GM19351 (cell line): ENCODE data around the gene AOC1.
A peak's percentile ranks its signal among the peaks of the same experiment; 100 is the strongest.
"Not testable (repeated sequence)": the region's sequence is repeated elsewhere in the genome, so short reads cannot be mapped to it uniquely, and the experiment has no call there.

ENCODE experiments used
- ATAC-seq: cut with Tn5 transposase; IDR thresholded peaks from one replicate; pipeline ENCODE4 v1.9.1; 2021; ENCODE audit warnings: mild to moderate bottlenecking, moderate library complexity; ENCODE audit not compliant: unreplicated experiment

The AOC1 gene

DNA sequence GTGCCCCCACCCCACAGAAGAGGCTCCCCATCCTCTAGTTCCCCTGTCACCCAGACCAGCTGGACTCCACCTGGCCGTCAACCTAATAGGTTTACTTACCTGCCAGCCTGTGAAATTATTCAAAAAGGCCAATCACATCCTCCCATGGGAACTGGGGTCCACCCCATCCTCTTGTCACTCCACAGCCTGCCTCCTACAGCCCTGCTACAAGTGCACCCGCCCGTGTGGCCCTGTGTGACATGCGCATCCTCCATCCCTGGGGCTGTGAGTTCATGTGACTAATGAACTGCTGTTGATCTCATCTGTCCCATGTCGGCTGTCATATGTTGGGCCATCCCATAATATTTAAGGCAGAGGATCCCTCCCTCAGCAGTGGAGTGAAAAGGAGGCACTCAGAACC, 39.4 kb downstream of the AOC1 start:
- no peak for ATAC-seq

GRCh38 chr7:150895809-150896208, 43.5 kb downstream of the AOC1 start:
- ATAC-seq: no peak

DNA sequence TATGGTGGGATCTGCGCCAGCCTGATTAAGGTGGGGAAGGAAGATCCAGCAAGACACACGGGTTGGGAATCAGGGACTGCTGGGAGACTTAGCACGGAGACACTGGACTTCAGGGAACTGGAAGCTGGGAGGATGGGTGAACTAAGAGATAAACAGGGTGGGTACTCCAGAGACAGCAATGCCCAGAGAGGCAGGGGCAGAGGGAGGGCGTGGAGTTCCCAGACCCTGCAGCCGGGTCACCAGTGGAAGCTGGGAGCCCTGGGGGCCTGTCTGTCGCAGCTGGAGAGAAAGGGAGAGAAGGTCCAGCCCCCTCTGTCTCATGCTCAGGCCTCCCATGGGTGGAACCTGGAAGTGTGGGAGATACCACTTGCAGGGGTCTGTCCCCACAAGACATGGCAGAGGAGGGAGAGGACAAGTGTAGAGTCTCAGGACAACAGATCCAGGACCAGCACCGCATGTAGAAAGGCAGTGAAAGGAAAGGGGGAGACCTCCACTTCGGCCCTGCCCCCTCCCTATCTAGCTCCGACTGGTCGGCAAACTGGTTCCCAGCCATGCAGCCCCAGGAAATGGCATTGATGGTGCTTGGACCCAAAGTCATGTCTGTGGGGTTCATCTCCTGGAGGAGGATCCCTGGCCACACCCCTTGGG, 44.4 kb downstream of the AOC1 start:
- no peak for ATAC-seq

- ATAC-seq: peak; percentile 74
These were observed 45.5 kb downstream of the AOC1 start for GRCh38 chr7:150897502-150898474.

GRCh38 chr7:150898475-150899011, 46.2 kb downstream of the AOC1 start:
- peak; percentile 63 for ATAC-seq

- ATAC-seq: no peak
These were observed 48.4 kb downstream of the AOC1 start for GRCh38 chr7:150900675-150901074.

DNA sequence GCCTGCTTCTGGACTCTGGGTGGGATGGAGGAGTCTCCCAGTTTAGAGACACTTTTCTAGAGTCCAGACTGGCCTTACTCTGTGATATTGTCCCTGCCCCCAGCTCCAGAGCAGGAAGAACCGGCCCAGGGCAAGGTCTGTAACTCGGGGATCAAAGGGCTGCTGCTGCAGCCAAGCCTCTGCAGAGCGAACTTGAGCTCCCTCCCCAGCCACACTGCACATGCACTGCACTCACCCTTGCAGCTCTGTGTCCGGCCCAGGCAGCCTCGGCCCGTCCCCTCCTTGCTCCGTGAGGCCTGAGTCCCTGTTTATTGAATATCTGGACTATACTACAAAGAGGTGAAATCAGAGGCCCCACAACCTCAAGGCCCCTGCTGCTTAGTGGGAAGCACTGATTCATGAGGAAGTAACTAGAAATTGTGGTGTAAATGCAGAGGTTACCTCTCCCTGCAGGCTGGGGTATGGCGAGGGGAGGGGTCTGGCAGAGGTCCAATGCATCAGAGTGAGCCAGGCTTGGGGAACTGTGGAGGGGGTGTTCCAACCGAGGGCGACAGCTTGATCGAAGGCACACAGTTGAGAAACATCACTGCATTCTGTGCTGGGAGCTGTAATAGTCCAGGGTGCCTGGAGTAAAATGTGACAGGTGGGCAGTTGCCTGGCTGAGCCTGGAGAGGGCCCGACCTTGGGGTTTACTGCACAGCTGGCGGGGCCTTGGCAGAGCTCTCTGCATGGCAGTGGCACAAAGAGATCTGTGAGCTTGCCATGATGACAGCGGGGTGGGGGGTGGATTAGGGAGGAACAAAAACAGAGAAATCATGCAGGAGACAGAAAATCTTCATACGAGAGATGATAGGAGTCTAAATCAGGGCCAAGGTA, 49.1 kb downstream of the AOC1 start:
- no peak for ATAC-seq

DNA sequence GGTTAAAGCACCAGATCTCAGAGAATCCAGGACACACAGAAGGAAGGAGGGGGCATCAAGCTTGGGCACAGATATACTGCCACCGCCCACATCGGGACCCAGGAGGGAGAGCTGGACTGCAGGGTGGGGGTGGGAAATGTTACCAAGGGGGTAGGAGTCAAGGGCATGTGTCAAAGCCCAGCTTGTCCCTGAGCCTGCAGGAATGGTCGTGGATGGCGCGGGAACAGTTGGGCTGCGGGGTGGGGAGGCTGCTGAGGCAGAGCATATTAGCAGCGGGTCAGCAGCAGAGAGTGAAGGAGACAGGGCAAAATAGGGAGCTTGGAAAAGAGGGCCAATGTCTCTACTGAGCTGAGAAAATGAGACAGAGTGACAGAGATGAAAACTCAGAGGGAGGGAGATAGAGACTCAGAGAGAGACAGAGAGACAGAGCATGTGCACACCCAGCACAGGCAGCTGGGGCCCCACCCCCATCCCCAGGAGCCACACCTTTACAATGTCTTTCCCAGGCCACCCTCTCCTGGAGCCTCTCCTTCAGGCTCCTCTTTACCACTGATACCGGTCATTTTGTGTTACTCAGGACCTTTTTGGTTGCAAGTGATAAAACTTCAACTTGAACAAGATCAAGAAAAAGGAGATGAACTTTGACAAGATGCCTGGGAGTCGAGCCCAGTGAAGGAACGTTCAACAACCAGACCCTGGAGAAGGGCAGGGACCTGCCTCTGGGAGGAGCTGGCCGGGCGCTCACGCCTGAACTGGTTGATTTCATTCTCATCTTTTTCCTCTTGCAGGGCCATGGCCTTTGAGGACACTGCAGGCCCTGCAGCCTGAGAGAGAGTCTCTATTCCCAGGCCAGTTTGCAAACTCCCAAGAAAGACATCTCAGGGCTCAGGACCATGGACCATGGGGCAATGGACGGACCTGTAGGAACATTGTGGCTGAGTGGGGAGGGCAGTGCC, 50.0 kb downstream of the AOC1 start:
- no peak for ATAC-seq

GRCh38 chr7:150903606-150904005, 51.3 kb downstream of the AOC1 start:
- no peak for ATAC-seq

DNA sequence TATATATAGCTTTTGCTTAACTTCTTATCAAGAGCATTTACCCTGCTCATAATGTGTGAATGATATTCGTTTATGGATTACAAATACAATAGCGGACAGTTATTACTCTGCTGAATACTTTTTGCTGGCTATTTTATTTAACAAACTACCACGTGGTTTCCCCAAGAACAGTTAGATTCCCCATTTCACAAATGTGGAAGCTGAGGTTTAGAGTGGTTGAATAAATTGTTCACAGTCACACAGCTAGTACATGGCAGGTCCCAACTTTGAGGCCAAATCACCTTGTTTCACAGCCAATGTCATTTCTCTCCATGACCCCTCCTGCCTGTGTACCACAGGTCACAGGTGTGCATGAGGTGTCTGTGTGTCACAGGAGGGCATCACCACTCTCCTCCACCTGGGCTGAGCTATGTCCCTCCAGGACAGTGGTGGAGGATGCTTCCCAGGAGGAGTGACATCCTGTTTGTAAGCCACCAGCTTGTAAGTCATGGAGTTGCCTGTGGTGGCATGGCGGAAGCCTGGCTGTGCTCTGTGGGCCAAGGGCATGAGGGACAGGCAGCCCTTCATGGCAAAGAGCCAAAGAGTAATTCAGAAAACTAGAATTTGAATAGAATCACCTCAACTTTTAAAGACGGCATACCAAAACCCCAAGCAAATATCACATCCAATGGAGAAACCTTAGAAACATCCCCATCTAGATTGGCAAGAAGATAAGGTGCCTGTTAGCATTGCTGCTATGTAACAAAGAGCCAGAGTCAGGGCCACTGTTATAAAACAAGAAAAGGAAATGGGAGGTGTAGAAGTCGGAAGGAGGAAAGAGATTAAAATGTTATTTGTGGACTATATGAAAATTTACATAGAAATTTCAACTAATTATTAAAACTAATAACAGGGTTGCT, 51.9 kb downstream of the AOC1 start:
- ATAC-seq: no peak

GRCh38 chr7:150908173-150908572, 55.9 kb downstream of the AOC1 start:
- no peak for ATAC-seq

GRCh38 chr7:150909200-150909995, 57.1 kb downstream of the AOC1 start:
- ATAC-seq: no peak

DNA sequence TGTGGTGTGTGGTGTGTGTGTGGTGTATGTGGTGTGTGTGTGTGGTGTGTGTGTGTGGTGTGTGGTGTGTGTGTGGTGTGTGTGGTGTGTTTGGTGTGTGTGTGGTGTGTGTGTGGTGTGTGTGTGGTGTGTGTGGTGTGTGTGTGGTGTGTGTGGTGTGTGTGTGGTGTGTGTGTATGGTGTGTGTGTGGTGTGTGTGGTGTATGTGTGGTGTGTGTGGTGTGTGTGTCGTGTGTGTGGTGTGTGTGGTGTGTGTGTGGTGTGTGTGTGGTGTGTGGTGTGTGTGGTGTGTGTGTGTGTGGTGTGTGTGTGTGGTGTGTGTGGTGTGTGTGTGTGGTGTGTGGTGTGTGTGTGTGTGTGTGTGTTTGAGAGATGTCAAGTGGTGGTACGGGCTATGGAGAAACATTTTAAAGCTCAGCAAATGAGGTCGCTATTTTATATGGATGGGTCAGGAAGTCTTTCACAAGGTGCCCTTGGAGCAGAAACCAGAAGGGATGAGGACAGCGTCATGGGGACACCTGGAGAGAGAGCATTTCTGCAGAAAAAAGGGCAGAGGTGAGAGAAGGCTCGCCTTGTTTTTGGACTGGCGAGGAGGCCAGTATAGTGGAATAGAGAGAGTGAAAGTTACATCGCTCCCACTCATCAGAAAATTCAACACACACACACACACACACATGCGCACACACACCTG, 58.1 kb downstream of the AOC1 start:
- not testable (repeated sequence) for ATAC-seq

DNA sequence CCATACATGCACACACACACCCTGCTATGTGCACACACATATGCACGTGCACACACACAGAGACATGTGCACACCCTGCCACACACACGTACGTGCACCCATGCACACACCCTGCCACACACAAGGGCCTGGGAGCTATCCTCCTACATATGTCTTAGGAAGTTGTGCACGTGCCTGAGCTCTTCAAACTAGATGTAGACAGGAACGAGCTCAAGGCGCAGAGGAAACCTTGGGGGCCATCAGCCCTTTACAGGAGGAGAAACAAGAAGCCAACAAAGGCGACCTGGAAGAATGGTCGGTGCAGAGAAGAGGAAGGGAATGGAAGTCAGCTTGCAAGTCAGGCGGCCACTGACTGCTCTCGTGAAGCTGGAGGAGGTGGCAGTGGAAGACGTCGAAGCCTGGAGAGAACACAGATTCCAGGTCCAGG, 58.7 kb downstream of the AOC1 start:
- ATAC-seq: no peak
